HG03565 (cell line): ENCODE results near the gene SGCD.

Source experiments
- ATAC-seq: cut with Tn5 transposase; IDR thresholded peaks from one replicate; pipeline ENCODE4 v1.9.1; 2021; ENCODE audit warnings: mild to moderate bottlenecking, moderate library complexity; ENCODE audit not compliant: unreplicated experiment

The SGCD gene

GRCh38 chr5:156400231-156400986 is 73.4 kb downstream of the SGCD start:
- no peak for ATAC-seq

- no peak for ATAC-seq
Measured at GRCh38 chr5:156401804-156402203, 74.8 kb downstream of the SGCD start.

GRCh38 chr5:156402387-156402921 is 75.5 kb downstream of the SGCD start:
- ATAC-seq = peak; percentile 95

- no peak for ATAC-seq
Measured at GRCh38 chr5:156405988-156406387, 79.0 kb downstream of the SGCD start.

- ATAC-seq = no peak
Measured at GRCh38 chr5:156407251-156407650, 80.3 kb downstream of the SGCD start.

GRCh38 chr5:156409834-156410233 is 82.9 kb downstream of the SGCD start:
- ATAC-seq = no peak

- ATAC-seq = no peak
Measured at GRCh38 chr5:156411185-156411613, 84.2 kb downstream of the SGCD start.

- no peak for ATAC-seq
Measured at GRCh38 chr5:156411957-156412356, 85.0 kb downstream of the SGCD start.

GRCh38 chr5:156414391-156414790 is 87.4 kb downstream of the SGCD start:
- ATAC-seq = no peak

GRCh38 chr5:156419661-156420060 is 92.7 kb downstream of the SGCD start:
- no peak for ATAC-seq

GRCh38 chr5:156420665-156421064 is 93.7 kb downstream of the SGCD start:
- no peak for ATAC-seq

GRCh38 chr5:156421798-156422197 is 94.8 kb downstream of the SGCD start:
- no peak for ATAC-seq

GRCh38 chr5:156423597-156423996 is 96.6 kb downstream of the SGCD start:
- ATAC-seq = no peak

- ATAC-seq = no peak
Measured at GRCh38 chr5:156427315-156427714, 100.4 kb downstream of the SGCD start.

- no peak for ATAC-seq
Measured at GRCh38 chr5:156431956-156432829, 105.2 kb downstream of the SGCD start.

- no peak for ATAC-seq
Measured at GRCh38 chr5:156432830-156433105, 105.8 kb downstream of the SGCD start.

- no peak for ATAC-seq
Measured at GRCh38 chr5:156434471-156434870, 107.5 kb downstream of the SGCD start.

- ATAC-seq = no peak
Measured at GRCh38 chr5:156435101-156435500, 108.1 kb downstream of the SGCD start.

- no peak for ATAC-seq
Measured at GRCh38 chr5:156438076-156438475, 111.1 kb downstream of the SGCD start.

GRCh38 chr5:156444753-156445291 is 117.9 kb downstream of the SGCD start:
- ATAC-seq = no peak

- ATAC-seq = no peak
Measured at GRCh38 chr5:156446526-156446925, 119.6 kb downstream of the SGCD start.

GRCh38 chr5:156450778-156451177 is 123.8 kb downstream of the SGCD start:
- ATAC-seq = no peak
